Suprapubic skin (tissue), 4 donors: ENCODE data around the gene SPIB.

Experiments
- EP300 ChIP-seq: sonication (generic); formaldehyde crosslinking; IDR thresholded peaks from one replicate; pipeline ENCODE4 v1.6.1; 2017; ENCODE audit warnings: antibody characterized with exemption
- POLR2A ChIP-seq, 2 donors: fragments of 450-650 bp; IDR thresholded peaks; one replicate each; pipeline ENCODE4 v1.6.1; 2017; ENCODE audit warnings: antibody characterized with exemption in 2 of 2, mild to moderate bottlenecking in 2 of 2, moderate library complexity in 2 of 2
- POLR2AphosphoS5 ChIP-seq, 3 donors: sonication (generic); formaldehyde crosslinking; IDR thresholded peaks; one replicate each; pipeline ENCODE4 v1.6.1; 2017; ENCODE audit warnings: antibody characterized with exemption in 3 of 3
- TF ChIP-seq, protein P1 (sequence below), 2 donors: fragments of 200-600 bp in 1 of 2; fragments of 450-650 bp in 1 of 2; sonication (generic) in 1 of 2; IDR thresholded peaks; one replicate each; pipeline ENCODE4 v1.5.1; 2016 to 2019; ENCODE audit warnings: antibody characterized with exemption in 2 of 2, mild to moderate bottlenecking in 1 of 2, moderate library complexity in 1 of 2

DNA sequence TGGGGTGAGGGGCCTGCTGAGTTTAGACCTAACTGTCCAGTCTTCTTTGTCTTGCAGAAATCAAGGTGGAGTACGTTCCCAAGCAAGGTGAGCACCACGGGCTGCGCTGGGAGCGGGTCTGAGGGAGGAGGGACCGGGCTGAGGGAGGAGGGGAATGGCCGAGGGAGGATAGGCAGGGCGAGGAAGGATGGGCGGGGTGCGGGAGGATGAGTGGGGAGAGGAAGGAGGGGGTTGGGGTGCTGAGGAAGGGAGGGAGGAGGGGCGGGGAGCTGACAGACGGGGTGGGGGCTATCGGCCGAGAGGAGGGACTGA lies 32.4 kb downstream of the SPIB start:
- TF ChIP-seq POLR2A (IDR thresholded peaks at IDR 0.05) (no peak), EP300 (no peak), POLR2AphosphoS5 (IDR thresholded peaks at IDR 0.05) (no peak)
- TF ChIP-seq, protein P1, sequence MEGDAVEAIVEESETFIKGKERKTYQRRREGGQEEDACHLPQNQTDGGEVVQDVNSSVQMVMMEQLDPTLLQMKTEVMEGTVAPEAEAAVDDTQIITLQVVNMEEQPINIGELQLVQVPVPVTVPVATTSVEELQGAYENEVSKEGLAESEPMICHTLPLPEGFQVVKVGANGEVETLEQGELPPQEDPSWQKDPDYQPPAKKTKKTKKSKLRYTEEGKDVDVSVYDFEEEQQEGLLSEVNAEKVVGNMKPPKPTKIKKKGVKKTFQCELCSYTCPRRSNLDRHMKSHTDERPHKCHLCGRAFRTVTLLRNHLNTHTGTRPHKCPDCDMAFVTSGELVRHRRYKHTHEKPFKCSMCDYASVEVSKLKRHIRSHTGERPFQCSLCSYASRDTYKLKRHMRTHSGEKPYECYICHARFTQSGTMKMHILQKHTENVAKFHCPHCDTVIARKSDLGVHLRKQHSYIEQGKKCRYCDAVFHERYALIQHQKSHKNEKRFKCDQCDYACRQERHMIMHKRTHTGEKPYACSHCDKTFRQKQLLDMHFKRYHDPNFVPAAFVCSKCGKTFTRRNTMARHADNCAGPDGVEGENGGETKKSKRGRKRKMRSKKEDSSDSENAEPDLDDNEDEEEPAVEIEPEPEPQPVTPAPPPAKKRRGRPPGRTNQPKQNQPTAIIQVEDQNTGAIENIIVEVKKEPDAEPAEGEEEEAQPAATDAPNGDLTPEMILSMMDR (IDR thresholded peaks at IDR 0.05) = no peak
